Ascending aorta (tissue), 2 donors: ENCODE data around the gene DIP2C. TPM values are rescaled to one million over a fixed set of nuclear protein-coding genes. Genes with fewer than 3 reads are reported as not detected.

Experiments used
- DNase-seq, 2 donors: peaks; one replicate each; pipeline ENCODE4 v3.0.0-alpha.2; 2019; ENCODE audit warnings: low spot score in 2 of 2
- H3K27ac ChIP-seq, 2 donors: fragments of 200-600 bp; sonication (generic); one replicate each; pipeline ENCODE4 v1.5.1; 2016 to 2017; ENCODE audit warnings: mild to moderate bottlenecking in 1 of 2
- H3K27me3 ChIP-seq: fragments of 200-600 bp; sonication (generic); one replicate; pipeline ENCODE4 v1.5.1; 2017
- H3K36me3 ChIP-seq, 2 donors: fragments of 200-600 bp; sonication (generic); one replicate each; pipeline ENCODE4 v1.5.1; 2016
- H3K4me1 ChIP-seq, 2 donors: fragments of 200-600 bp; sonication (generic); one replicate each; pipeline ENCODE4 v1.5.1; 2016 to 2017; ENCODE audit warnings: mild to moderate bottlenecking in 1 of 2
- H3K4me3 ChIP-seq, 2 donors: fragments of 200-600 bp; sonication (generic); one replicate each; pipeline ENCODE4 v1.5.1; 2016 to 2017; ENCODE audit warnings: mild to moderate bottlenecking in 1 of 2
- H3K9me3 ChIP-seq, 2 donors: fragments of 200-600 bp; sonication (generic); one replicate each; pipeline ENCODE4 v1.5.1; 2016
- intact Hi-C: fragments of 100-400 bp; cut with DNase I; formaldehyde crosslinking; loops from one replicate; pipeline ENCODE4 v1.15.1; 2023
- total RNA-seq: library from RNA; depleted of rRNA; stranded (reverse); fragments of >200 nt; gene quantifications from one replicate; pipeline ENCODE4 v1.1.0, GENCODE V29; 2016
- TF ChIP-seq, protein P1 (sequence below), 3 experiments: fragments of 200-600 bp in 2 of 3; fragments of 450-650 bp in 1 of 3; sonication (generic) in 2 of 3; IDR thresholded peaks; one replicate each; pipeline ENCODE4 v1.5.1; 2016 to 2019; ENCODE audit warnings: antibody characterized with exemption in 3 of 3, mild to moderate bottlenecking in 1 of 3, moderate library complexity in 1 of 3

DIP2C gene
- total RNA-seq, 1 donor from 2014 or later = 14.7 TPM

DNA sequence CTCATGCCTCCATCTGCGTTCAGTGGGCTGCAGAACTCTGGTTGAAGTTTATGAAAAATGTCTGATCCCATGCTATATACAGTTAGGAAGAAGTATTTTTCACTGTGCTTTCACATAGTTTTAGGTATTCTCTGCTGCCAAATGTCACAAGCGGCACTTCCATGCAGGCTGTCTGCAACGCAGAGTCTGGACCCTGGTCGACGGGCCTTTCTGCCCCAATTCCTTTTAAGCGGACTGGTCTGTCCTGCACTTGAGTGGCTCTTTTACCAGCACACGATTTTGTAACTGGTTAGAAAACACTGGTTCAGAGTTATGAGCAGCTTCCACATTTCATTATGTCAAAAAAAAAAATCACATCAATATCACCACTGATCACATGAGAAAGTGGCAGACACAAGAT lies 143.0 kb downstream of the DIP2C start:
- no peaks in the 10 kb centered on the region for H3K9me3 ChIP-seq
- H3K4me3 ChIP-seq = no peak overlapping the region
- no peak for DNase-seq
- TF ChIP-seq, protein P1, sequence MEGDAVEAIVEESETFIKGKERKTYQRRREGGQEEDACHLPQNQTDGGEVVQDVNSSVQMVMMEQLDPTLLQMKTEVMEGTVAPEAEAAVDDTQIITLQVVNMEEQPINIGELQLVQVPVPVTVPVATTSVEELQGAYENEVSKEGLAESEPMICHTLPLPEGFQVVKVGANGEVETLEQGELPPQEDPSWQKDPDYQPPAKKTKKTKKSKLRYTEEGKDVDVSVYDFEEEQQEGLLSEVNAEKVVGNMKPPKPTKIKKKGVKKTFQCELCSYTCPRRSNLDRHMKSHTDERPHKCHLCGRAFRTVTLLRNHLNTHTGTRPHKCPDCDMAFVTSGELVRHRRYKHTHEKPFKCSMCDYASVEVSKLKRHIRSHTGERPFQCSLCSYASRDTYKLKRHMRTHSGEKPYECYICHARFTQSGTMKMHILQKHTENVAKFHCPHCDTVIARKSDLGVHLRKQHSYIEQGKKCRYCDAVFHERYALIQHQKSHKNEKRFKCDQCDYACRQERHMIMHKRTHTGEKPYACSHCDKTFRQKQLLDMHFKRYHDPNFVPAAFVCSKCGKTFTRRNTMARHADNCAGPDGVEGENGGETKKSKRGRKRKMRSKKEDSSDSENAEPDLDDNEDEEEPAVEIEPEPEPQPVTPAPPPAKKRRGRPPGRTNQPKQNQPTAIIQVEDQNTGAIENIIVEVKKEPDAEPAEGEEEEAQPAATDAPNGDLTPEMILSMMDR (IDR thresholded peaks at IDR 0.05) = no peak
- H3K36me3 ChIP-seq = no peaks in the 10 kb centered on the region
- no peaks in the 10 kb centered on the region for H3K27me3 ChIP-seq
- H3K4me1 ChIP-seq = peaks cover 0 to 3% of the 10 kb centered on the region in 2 donors
- no peak overlapping the region for H3K27ac ChIP-seq
- intact Hi-C loops = no loop called here

DNA sequence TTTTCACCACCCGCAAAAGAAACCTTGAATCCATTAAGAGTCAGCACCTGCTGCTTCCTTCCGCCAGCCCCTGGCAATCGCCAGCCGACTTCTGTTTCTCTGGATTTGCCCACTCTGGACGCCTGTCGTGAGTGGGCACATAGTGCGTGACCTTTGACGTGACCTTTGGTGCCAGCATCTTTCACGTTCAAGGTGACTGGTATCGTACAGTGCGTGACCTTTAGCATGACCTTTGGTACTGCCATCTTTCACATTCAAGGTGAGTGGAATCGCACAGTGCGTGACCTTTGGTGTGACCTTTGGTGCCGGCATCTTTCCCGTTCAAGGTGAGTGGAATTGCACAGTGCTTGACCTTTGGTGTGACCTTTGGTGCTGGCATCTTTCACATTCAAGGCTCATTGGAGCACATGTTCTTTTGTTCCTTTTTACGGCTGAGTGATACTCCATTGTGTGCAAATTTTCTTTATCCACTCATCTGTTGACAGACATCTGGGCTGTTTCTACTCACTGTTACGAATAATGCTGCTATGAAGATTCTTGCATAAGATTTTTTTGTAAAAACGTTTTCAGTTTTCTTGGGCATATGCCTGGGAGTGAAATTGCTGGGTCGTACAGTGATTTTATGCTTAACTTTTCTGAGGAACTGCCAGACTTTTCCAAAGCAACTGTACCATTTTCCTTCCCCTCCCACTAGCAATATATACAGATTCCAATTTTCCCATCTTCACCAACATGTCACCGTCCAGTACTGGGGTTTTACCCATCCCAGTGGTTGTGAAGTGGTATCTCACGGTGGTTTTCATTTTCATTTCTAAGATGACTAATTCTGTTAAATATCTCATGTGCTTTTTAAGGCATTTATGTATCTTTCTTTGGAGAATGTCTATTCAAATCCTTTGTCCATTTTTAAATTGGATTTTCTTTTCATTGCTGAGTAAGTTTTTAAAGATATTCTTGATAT lies 145.3 kb downstream of the DIP2C start:
- H3K27ac ChIP-seq = no peak overlapping the region
- no peaks in the 10 kb centered on the region for H3K27me3 ChIP-seq
- H3K36me3 ChIP-seq = no peaks in the 10 kb centered on the region
- DNase-seq = no peak
- H3K4me1 ChIP-seq = peaks cover 0 to 3% of the 10 kb centered on the region in 2 donors
- H3K4me3 ChIP-seq = no peak overlapping the region
- intact Hi-C loops = no loop called here
- TF ChIP-seq, protein P1 (IDR thresholded peaks at IDR 0.05) = no peak
- no peaks in the 10 kb centered on the region for H3K9me3 ChIP-seq

DNA sequence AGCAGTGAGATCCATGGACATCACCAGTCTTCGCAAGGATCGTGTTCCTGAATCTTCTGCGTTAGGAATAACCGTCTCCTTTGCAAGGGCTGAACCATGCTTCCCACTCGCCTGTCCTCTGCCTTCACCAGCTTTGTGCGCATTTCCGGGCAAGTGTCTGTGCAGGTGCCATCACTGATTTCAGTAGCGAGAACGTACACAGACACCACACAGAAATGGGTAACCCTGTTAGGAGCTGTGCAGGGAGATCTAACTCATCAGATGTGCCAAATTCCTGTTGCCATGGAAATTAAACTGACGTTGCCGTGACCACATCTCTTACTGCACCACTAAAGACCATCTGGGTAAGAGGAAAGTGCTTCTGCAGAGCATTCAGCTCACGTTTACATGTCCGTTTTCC lies 146.3 kb downstream of the DIP2C start:
- Histone ChIP-seq H3K36me3 (no peaks in the 10 kb centered on the region), H3K4me3 (no peak overlapping the region), H3K4me1 (peaks cover 0 to 3% of the 10 kb centered on the region in 2 donors), H3K27ac (no peak overlapping the region), H3K27me3 (no peaks in the 10 kb centered on the region), H3K9me3 (no peaks in the 10 kb centered on the region)
- DNase-seq = no peak
- TF ChIP-seq, protein P1 (IDR thresholded peaks at IDR 0.05) = no peak
- intact Hi-C loops = no loop called here

DNA sequence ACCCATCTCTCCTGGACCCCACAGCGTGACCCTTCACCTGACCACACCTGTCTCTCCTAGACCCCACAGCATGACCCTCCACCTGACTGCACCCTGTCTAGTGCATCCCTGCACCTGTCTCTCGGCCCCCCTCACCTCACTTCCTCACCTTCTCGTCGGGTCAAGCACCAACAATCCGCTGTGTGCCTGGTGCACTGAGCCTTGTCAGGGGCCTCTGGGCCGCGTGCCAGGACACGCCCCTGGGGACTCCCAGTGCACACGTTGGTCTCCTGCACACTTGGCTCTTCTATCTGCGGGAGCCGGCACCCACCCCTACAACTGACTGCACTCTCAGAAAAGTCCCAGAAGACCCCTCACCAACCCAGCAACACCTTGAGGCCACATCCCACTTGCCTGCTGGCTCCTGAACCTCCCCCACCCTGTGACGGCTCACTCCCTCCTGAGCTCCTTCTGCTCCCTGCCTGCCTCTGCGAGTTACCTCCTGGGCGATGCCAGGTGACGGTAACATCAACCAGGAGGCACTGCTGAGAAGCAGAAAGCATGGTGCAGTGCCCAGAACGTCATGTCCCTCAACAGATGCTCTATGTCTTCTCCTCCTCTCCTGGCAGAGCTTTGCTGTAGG lies 147.6 kb downstream of the DIP2C start:
- H3K36me3 ChIP-seq = no peaks in the 10 kb centered on the region
- no peak for DNase-seq
- no peaks in the 10 kb centered on the region for H3K27me3 ChIP-seq
- H3K4me3 ChIP-seq = no peak overlapping the region
- TF ChIP-seq, protein P1 (IDR thresholded peaks at IDR 0.05) = no peak
- H3K9me3 ChIP-seq = no peaks in the 10 kb centered on the region
- no peaks in the 10 kb centered on the region for H3K4me1 ChIP-seq
- no peak overlapping the region for H3K27ac ChIP-seq
- intact Hi-C loops = no loop called here

DNA sequence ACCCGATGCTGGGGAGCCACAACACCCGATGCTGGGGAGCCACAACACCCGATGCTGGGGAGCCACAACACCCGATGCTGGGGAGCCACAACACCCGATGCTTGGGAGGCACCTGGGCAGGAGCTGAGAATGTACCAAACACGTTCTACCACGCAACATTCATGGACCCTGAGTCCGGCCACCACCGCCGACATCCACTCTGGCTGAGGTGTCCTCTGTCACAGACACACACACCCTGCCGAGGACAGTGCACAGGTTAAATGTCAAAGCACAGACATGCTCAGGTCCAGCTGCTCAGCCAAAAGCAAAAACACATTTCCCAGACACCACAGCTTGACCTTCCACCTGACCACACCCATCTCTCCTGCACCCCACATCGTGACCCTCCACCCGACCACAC lies 148.4 kb downstream of the DIP2C start:
- H3K36me3 ChIP-seq = no peaks in the 10 kb centered on the region
- no peaks in the 10 kb centered on the region for H3K9me3 ChIP-seq
- H3K27ac ChIP-seq = no peak overlapping the region
- no peak overlapping the region for H3K4me3 ChIP-seq
- no peak for DNase-seq
- no peaks in the 10 kb centered on the region for H3K4me1 ChIP-seq
- H3K27me3 ChIP-seq = no peaks in the 10 kb centered on the region
- intact Hi-C loops = no loop called here
- TF ChIP-seq, protein P1 (IDR thresholded peaks at IDR 0.05) = no peak
